Hepatocyte (in vitro differentiated cells): ENCODE measurements around the gene FER1L5.

ENCODE experiments used
- EZH2 ChIP-seq: fragments of 200-600 bp; sonication (generic); IDR thresholded peaks from 2 replicates; pipeline ENCODE4 v1.6.1; 2016; ENCODE audit warnings: antibody characterized with exemption, mild to moderate bottlenecking, borderline replicate concordance
- EZH2phosphoT487 ChIP-seq: fragments of 200-600 bp; sonication (generic); IDR thresholded peaks from one replicate; pipeline ENCODE4 v1.6.1; 2018; ENCODE audit warnings: antibody characterized with exemption, mild to moderate bottlenecking, low read depth, moderate library complexity; ENCODE audit not compliant: unreplicated experiment, severe bottlenecking
- TF ChIP-seq, protein P1 (sequence below): fragments of 200-600 bp; sonication (generic); IDR thresholded peaks from 2 replicates; pipeline ENCODE4 v1.5.1; 2016; ENCODE audit warnings: antibody characterized with exemption, mild to moderate bottlenecking; ENCODE audit not compliant: poor library complexity

DNA sequence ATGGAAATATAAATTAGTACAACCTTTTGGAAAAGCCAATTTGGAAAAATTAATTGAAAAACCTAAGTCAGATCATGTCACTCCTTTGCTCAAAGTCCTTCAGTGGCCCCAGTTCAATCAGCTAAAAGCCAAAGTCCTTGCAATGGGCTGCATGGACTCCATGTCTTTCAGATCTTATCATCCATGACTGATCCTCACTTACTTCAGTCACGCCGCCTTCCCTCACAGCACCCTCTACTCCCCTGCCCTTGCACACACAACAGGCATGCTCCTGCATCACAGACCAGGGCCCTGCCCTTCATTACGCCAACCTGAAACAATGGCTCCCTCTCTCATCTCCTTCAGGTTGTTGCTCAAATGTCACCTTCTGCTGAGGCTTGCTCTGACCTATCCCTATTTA is 20.0 kb upstream of the FER1L5 start:
- TF ChIP-seq, protein P1, sequence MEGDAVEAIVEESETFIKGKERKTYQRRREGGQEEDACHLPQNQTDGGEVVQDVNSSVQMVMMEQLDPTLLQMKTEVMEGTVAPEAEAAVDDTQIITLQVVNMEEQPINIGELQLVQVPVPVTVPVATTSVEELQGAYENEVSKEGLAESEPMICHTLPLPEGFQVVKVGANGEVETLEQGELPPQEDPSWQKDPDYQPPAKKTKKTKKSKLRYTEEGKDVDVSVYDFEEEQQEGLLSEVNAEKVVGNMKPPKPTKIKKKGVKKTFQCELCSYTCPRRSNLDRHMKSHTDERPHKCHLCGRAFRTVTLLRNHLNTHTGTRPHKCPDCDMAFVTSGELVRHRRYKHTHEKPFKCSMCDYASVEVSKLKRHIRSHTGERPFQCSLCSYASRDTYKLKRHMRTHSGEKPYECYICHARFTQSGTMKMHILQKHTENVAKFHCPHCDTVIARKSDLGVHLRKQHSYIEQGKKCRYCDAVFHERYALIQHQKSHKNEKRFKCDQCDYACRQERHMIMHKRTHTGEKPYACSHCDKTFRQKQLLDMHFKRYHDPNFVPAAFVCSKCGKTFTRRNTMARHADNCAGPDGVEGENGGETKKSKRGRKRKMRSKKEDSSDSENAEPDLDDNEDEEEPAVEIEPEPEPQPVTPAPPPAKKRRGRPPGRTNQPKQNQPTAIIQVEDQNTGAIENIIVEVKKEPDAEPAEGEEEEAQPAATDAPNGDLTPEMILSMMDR, result no peak
- TF ChIP-seq EZH2phosphoT487 (no peak), EZH2 (no peak)
